ENCODE data around the gene UBE2J2. TPM values are rescaled to one million over a fixed set of nuclear protein-coding genes. Genes with fewer than 3 reads are reported as not detected.
A peak's percentile ranks its signal among the peaks of the same experiment; 100 is the strongest.

UBE2J2 gene
- total and polyA plus RNA-seq, 8 donors, result 14.0 to 252 (median 46.5) TPM

DNA sequence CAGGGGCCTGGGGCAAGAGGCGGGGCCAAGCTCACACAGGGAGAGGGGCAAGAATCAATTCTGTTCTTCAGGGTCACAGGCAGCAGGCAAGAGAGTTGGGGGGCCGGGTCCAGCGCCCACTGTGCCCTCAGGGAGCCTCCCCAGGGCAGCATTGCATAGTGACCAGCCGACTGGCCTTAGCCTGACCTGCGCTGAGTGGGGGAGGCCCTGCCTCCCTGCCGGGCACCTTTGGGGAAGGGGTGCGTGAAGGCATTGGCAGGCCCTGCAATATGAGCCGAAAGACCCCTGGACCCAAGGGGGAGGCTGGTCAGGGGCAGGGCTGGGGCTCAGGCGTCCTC lies 18.8 kb upstream of the UBE2J2 start:
- H3K36me3 ChIP-seq, result peaks cover 12 to 43% (median 41%) of the 10 kb centered on the region in 4 donors
- H3K27me3 ChIP-seq, result peaks cover 0 to 5% (median under 1%) of the 10 kb centered on the region in 3 donors
- no peak overlapping the region for H3K27ac ChIP-seq
- H3K4me3 ChIP-seq, result no peak overlapping the region
- peaks cover 12 to 23% (median 19%) of the 10 kb centered on the region in 4 donors for H3K4me1 ChIP-seq
- intact Hi-C loops (cut with DNase I; ENCODE audit: low total_unique reads), result loop anchor here (10.0 kb wide), 1 partner anchor 168 kb away; no protein-coding TSS in a partner anchor
- DNase-seq, result no peak
- WGBS, 5 donors, result 85 to 91% (median 91%) methylated on average over 8 to 9 of the region's 9 CpGs
- TF ChIP-seq, protein P1, sequence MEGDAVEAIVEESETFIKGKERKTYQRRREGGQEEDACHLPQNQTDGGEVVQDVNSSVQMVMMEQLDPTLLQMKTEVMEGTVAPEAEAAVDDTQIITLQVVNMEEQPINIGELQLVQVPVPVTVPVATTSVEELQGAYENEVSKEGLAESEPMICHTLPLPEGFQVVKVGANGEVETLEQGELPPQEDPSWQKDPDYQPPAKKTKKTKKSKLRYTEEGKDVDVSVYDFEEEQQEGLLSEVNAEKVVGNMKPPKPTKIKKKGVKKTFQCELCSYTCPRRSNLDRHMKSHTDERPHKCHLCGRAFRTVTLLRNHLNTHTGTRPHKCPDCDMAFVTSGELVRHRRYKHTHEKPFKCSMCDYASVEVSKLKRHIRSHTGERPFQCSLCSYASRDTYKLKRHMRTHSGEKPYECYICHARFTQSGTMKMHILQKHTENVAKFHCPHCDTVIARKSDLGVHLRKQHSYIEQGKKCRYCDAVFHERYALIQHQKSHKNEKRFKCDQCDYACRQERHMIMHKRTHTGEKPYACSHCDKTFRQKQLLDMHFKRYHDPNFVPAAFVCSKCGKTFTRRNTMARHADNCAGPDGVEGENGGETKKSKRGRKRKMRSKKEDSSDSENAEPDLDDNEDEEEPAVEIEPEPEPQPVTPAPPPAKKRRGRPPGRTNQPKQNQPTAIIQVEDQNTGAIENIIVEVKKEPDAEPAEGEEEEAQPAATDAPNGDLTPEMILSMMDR (IDR thresholded peaks at IDR 0.05), result no peak
- no peak for TF ChIP-seq EP300 (IDR thresholded peaks at IDR 0.05)
- TF ChIP-seq POLR2AphosphoS5 (IDR thresholded peaks at IDR 0.05), result no peak
- no peak for TF ChIP-seq POLR2A (IDR thresholded peaks at IDR 0.05)
- no peaks in the 10 kb centered on the region for H3K9me3 ChIP-seq

DNA sequence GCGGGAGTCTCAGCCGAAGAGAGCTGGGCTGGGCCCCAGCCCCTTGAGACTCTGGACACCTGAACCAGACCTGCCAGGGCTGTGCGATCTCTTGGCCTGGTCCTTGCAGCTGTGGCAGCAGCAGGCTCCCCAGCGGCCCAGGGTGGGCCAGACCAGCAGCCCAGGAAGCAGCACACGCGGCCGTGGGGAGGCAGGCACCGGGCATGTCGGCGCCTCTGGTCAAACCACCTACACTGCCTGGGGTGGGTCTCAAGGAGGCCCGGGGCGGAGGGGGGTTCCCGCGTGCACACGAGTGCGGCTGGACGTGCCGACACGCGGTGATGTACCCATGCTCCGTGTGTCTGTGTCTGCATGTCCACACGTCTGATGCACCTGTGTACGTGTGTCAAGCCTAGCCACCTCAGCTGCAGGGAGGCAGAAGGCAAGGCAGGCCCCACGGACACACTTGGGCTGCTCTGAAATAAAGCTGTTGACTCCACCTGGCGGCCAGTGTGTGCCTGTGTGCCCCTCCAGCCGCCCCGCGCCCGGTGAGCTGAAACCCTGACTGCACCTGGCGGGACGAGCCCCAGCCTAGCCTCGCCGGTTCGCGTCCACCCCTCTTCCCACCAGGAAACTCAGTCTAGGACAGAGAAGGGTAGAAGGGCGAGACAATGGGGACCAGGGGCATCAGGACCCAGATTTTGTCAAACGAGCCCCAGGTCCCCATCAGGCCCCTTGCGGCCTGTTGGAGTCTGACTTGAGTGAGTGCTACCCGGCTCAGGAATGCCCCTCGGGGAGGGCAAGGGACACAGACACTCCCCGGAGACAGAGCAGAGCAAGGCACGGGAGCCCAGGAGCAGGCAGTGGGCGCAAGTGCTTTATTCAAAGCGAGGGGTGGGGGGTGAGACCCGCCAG lies 18.1 kb upstream of the UBE2J2 start:
- 22 to 44% (median 29%) methylated on average over 13 to 45 of the region's 45 CpGs for WGBS, 5 donors
- intact Hi-C loops (cut with DNase I; ENCODE audit: low total_unique reads), result loop anchor here (10.0 kb wide), 1 partner anchor 167 kb away; no protein-coding TSS in a partner anchor
- Histone ChIP-seq H3K4me3 (no peak overlapping the region), H3K4me1 (peaks cover 12 to 23% (median 19%) of the 10 kb centered on the region in 4 donors), H3K27ac (no peak overlapping the region), H3K27me3 (peaks cover 0 to 11% (median 6%) of the 10 kb centered on the region in 3 donors), H3K9me3 (no peaks in the 10 kb centered on the region), H3K36me3 (peaks cover 12 to 41% (median 39%) of the 10 kb centered on the region in 4 donors)
- peak; percentile 88 to 92 for DNase-seq
- TF ChIP-seq POLR2AphosphoS5 (IDR thresholded peaks at IDR 0.05), result peak in 1 of 3 donors; percentile 47
- TF ChIP-seq, protein P1 (IDR thresholded peaks at IDR 0.05), result peak in 5 of 7 experiments; percentile 61 to 78 (median 74)
- no peak for TF ChIP-seq EP300 (IDR thresholded peaks at IDR 0.05)

DNA sequence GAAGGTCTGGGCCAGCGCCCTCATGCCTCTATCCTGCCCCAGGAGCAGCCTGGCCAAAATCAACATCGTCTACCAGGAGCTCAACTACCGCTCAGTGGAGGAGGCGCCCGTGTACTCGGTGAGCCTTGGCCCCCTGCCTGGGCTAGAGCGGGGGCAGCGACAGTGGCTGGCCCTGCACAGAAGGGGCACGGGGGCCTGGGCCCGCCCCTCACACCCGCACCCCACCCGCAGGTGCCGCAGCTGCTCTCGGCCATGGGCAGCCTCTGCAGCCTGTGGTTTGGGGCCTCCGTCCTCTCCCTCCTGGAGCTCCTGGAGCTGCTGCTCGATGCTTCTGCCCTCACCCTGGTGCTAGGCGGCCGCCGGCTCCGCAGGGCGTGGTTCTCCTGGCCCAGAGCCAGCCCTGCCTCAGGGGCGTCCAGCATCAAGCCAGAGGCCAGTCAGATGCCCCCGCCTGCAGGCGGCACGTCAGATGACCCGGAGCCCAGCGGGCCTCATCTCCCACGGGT lies 17.4 kb upstream of the UBE2J2 start:
- TF ChIP-seq EP300 (IDR thresholded peaks at IDR 0.05) (no peak), POLR2A (IDR thresholded peaks at IDR 0.05) (no peak), POLR2AphosphoS5 (IDR thresholded peaks at IDR 0.05) (no peak)
- TF ChIP-seq, protein P1 (IDR thresholded peaks at IDR 0.05), result no peak
- intact Hi-C loops (cut with DNase I; ENCODE audit: low total_unique reads), result loop anchor here (10.0 kb wide), 1 partner anchor 166 kb away; no protein-coding TSS in a partner anchor
- 18 to 60% (median 28%) methylated on average over 12 to 28 of the region's 28 CpGs; no CpG with 5 or more reads in 1 of the 5 donors for WGBS, 5 donors
- Histone ChIP-seq H3K36me3 (peaks cover 12 to 34% (median 32%) of the 10 kb centered on the region in 4 donors), H3K4me3 (no peak overlapping the region), H3K4me1 (peaks cover 12 to 23% (median 19%) of the 10 kb centered on the region in 4 donors), H3K27ac (no peak overlapping the region), H3K9me3 (no peaks in the 10 kb centered on the region), H3K27me3 (peaks cover 0 to 19% (median 6%) of the 10 kb centered on the region in 3 donors)
- DNase-seq, result peak; percentile 46 to 84

DNA sequence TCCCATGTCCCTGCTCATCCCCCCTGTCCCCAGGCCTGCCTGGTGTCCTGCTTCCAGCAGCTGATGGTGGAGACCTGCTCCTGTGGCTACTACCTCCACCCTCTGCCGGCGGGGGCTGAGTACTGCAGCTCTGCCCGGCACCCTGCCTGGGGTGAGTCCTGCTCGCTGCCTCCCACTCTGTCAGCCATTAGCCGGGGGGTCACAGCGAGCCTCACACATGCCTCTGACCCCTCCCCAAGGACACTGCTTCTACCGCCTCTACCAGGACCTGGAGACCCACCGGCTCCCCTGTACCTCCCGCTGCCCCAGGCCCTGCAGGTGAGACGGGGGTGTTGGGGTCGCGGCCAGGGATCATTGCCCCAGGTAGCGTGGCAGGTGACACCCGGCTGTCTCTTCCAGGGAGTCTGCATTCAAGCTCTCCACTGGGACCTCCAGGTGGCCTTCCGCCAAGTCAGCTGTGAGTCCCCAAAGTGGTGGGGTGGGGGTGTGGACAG lies 16.6 kb upstream of the UBE2J2 start:
- no peak overlapping the region for H3K27ac ChIP-seq
- H3K27me3 ChIP-seq, result peaks cover 0 to 27% (median 6%) of the 10 kb centered on the region in 3 donors
- peaks cover 4 to 26% (median 24%) of the 10 kb centered on the region in 4 donors for H3K36me3 ChIP-seq
- H3K4me3 ChIP-seq, result no peak overlapping the region
- peaks cover 12 to 27% (median 19%) of the 10 kb centered on the region in 4 donors for H3K4me1 ChIP-seq
- peak; percentile 81 to 87 for DNase-seq
- no peaks in the 10 kb centered on the region for H3K9me3 ChIP-seq
- intact Hi-C loops (cut with DNase I; ENCODE audit: low total_unique reads), result loop anchor here (10.0 kb wide), 1 partner anchor 165 kb away; no protein-coding TSS in a partner anchor
- TF ChIP-seq, protein P1 (IDR thresholded peaks at IDR 0.05), result peak in 5 of 7 experiments; percentile 65 to 83 (median 68)
- no peak for TF ChIP-seq POLR2A (IDR thresholded peaks at IDR 0.05)
- WGBS, 5 donors, result 31 to 71% (median 48%) methylated on average over 10 to 15 of the region's 15 CpGs

Data from stomach (tissue), 9 donors.